NOMO-1 (cell line): ENCODE data around the gene ATP6AP1.

ENCODE experiments used
- DNase-seq, 2 experiments: peaks; one replicate each; lab custom pipeline; 2025; ENCODE audit not compliant: unreplicated experiment in 2 of 2; lab: John Stamatoyannopoulos, UW

The ATP6AP1 gene

DNA sequence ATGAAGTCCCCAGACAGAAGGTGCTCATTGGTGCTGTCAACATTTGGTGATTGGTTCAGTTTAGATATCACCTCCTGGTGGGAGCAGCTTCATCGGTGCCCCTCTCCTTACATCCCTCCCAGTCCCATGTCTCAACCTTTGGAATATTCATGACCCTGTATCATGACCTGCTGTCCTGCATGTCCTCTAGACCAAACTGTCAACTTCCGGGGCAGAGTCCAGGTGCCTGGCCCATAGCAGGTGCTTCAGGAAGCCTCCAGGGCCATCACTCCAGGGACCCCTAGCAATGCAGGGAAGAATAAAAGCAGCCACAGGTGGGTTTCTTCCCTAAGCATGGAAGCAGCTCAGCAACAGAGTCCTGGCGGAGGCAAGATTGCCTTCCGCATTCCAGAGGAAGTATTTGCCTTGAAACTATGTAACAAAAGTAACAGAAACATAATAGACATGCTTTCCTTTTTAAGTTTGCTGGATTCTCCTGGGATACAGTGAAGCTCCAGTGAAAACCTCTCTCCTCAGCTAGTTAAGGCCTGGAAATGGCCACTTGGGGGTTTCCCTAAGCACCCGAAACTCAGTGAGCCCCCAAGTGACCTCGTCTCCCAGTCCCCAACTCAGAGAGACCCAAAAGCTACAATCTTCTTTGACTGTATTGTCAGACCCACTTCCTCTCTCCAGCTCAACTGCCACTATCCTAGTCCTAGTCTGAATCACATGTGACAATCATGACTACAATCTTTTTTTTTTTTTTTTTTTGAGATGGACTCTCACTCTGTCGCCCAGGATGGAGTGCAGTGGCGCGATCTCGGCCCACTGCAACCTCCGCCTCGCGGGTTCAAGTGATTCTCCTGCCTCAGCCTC lies 1.3 kb upstream of the ATP6AP1 start:
- peak; percentile 9 to 25 for DNase-seq

DNA sequence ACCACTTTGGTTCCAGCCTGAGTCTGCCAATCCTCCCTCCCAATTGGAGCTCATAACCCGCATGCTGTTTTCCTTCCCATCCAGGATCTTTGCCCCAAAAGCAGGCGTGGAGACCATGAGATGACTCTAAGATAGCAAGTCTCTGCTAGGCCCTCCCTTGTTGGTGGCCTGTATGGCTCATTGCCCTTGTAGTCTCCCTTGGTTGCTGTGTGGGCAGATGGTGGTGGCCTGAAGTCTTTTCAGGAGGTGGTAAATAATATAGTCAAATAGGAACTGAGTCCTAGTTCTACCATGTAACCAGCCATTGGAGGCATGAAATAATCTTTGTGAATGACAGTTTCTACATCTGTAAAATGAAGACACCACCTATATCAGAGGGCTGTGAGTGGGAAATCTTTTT lies 1.2 kb downstream of the ATP6AP1 start:
- no peak for DNase-seq

DNA sequence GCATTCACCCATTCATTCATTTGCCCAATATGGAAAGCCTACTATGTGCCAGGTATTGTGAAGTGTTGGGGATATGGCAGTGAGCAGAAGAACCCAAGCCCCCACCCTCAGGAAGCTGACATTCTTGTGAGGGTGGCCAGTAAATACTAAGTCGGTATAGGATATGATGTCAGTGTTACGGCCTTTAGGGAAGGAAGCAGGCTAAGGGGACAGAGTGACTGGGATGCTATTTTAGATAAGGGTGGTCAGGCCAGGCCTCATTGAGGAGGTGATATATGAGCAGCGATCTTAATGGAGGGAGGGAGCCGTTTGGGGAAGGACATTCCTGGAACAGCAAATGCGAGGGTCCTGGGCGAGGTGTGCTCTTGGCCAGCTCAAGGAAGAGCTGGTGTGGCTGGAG lies 2.0 kb downstream of the ATP6AP1 start:
- DNase-seq = no peak

DNA sequence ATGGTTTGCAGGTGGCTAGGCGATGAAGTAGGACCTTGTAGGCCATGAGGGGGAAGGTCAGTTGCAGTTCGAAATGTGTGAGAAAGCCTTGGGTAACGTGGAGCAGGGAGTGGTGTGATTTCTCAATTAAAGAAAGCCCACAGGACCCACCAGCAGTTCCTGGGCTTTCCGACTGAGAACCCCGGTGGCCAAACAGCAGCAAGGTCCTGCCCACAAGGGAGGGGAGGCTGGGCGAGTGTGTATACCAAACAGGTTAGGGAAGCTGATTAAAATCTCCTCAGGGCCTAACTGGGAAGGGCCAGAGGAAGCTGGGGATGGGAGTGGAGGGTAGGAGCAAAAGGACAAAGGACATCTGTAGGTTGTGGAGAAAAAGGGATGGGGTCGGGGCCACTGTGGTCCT lies 2.4 kb downstream of the ATP6AP1 start:
- peak in 1 of 2 experiments; percentile 9 for DNase-seq

DNA sequence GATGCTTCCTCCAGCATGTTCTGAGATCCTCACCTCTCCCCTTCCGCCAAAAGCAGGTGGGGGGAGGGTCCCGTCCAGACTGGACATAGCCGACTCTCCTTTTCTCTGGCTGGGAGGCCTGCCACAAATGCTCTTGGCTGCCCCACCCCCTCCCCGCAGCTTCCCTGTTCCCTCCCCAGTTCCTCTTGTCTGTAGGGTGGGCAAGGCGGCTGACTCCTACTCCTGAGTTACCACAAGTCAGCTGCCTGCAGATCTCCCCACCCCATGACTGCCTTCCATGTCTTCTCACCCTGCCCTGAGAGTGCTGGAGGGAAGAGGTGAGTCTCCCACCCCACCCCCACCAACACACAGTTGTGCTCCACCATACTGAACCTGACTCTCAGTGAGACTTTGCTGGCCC lies 2.9 kb downstream of the ATP6AP1 start:
- DNase-seq = peak in 1 of 2 experiments; percentile 6

DNA sequence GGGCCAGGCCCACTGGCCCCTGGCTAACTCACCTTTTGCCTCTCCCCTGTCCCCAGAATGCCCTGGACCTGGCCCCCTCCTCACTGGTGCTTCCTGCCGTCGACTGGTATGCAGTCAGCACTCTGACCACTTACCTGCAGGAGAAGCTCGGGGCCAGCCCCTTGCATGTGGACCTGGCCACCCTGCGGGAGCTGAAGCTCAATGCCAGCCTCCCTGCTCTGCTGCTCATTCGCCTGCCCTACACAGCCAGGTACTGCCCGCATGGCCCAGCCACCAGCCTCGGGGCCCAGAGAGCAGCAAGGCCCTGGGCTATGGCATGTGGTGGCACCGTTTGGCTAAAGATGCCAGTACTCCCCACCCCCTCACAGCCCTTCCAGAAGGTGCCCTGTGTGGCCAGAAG lies 3.7 kb downstream of the ATP6AP1 start:
- DNase-seq = no peak

DNA sequence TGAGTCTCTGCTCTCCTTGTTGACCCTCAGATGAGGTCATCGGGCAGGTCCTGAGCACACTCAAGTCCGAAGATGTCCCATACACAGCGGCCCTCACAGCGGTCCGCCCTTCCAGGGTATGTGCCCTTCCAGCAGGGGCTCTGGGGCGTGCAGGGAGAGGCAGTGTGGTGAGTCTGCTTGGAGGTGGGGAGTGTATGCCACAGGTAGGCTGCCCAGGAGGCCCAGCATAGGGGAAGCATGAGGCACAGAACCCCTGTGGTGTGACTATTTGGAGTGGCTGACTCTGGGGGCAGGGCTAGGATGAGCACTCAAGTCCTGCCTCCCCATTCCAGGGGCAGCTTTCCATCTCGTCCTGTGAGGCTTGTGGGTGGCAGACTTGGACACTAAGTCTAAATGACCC lies 5.1 kb downstream of the ATP6AP1 start:
- DNase-seq = no peak

DNA sequence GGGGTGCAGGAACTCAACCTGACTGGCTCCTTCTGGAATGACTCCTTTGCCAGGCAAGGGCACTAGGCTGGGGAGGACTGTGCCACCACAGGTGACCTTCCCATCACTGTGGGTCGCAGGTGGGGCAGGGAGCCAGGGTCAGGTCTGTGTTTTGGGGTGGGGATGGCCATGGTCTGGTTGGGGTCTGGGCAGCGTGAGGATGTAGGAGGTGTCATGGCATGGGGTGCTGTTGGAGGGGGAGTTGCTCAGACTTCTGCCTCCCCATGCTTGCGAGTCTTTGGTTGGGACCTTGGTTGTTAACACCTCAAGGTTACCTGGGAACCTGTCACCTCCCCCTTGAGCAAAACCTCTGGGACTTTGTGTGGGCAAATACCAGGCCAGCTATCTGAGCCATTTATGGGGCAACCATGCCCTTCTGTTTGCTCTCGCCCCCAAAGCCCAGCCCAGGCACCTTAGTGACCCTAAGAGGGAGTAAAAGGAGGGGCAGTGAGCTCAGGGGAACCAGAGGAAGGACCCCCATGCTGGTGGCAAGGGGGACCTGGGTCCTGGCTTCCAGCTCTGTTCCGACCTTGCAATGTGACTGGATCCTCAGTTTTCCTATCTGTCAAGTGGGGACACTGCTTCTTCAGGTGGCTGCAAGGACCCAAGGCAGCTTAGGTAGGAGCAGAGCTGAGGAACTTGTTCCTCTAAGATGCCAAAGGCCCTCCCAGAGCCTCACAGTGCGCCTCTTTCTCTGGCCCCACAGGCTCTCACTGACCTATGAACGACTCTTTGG lies 6.1 kb downstream of the ATP6AP1 start:
- no peak for DNase-seq

DNA sequence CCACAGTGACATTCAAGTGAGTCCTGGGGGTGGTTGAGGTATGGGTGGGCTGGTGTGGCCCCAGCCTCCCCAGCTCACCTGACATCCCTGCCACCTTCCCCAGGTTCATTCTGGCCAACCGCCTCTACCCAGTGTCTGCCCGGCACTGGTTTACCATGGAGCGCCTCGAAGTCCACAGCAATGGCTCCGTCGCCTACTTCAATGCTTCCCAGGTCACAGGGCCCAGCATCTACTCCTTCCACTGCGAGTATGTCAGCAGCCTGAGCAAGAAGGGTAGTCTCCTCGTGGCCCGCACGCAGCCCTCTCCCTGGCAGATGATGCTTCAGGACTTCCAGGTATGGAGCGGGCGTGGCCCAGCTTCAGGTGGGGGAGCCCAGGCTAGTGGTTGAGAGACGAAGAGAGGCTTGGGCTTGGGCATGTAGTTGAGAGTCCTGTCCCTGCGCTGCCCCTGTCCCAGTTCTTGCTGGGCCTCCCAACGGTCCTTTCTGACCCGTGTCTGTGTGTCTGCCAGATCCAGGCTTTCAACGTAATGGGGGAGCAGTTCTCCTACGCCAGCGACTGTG lies 6.8 kb downstream of the ATP6AP1 start:
- DNase-seq = no peak

DNA sequence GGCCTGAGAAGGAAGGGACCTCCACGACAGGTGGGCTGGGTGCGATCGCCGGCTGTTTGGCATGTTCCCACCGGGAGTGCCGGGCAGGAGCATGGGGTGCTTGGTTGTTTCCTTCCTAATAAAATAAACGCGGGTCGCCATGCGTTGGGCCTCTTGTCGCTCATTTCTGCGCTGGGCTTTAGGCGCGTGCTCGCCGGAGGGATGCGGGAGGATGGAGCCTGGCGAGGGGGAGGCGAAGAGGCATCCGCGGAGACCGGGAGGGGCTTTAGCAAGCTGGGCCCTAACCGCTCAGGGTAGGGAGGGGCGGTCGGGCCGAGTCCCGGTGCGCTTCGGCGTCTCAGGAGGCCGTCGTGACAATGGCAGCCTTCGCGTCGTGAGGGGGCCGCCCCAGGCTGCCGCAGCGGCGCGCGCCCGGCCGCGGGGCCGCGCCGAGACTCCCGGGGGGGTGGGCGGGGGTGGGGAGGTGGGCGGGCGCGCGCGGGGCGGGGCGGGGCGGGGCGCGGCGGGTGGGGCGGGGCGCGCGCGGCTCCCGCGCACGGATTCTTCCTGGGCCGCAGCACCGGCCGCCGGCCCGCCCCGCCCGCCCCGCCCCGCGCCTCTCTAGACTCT lies 8.0 kb downstream of the ATP6AP1 start:
- DNase-seq = no peak

DNA sequence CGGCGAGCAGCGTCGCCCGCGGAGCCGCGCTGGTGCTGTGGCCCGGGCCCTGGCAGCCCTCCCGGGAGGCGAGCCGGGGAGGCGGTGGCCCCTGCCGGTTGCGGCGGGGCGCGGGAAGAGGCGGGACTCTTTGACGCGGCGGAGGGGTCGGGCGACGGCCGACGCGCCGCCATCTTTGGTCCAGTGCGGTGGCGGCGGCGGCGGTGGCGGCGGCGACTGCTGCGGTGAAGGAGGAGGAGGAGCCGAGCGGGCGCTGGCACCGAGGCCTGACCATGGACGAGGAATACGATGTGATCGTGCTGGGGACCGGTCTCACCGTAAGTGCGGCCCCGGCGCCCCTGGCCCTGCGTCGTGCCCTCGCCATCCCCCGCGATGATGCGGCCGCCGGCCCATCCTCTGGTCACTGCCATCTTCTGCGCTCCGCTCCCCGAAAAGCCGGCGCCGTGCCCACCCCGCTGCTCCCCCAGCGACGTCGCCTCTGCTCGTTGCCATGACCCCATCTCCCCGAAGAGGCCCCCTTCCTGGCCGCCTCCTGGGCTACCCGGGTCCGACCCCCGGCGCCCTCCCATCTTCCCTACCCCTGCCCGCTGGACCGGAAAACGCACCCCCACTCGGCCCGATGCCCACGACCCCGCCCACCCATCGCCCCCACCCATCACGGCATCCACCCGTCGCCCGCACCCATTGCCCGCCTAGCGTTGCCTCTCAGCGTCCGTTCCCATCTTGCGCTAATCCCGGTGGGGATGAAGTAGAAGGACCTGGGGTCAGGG lies 8.7 kb downstream of the ATP6AP1 start, which contains the start of gene GDI1:
GDI1 (plus strand) TSS at position 172 of the 770 bp plus-strand sequence; CDS start at position 273, 101 bp downstream.
- no peak for DNase-seq

DNA sequence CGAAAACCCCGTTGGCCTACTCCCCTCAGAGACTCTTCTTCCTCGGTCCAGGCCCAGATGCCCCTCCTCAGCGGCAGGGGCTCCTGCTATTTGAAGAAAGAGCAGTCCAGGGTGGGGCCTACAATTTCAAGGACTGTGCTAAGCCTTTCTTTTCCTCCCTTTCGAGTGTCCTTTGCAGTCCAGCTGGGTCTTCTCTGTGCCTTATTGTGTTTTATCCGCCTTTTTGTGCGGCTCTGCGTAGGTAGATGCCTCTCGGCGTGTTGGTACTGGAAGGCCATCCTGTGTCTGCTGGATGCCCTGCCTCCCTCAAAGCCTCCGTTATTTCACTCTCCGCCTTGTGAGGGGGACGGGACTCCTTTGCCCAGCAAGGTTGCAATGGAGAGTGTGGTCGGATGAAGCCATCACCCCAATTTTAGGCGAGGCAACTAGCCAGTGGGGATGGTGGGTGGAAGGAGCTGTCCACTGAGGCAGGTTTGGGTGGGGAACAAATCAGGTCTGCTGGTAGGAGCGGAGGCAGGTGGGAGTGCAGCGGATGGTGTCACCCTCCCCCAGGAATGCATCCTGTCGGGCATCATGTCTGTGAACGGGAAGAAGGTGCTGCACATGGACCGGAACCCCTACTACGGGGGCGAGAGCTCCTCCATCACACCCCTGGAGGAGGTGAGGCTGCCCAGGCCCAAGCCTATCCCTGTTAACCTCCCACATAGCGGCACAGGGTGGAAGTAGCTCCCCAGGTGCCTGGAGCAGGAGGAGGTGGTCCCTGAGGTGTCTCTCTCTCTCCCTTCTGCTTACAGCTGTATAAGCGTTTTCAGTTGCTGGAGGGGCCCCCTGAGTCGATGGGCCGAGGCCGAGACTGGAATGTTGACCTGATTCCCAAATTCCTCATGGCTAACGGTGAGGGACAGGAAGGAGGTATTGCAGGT lies 9.8 kb downstream of the ATP6AP1 start:
- no peak for DNase-seq

DNA sequence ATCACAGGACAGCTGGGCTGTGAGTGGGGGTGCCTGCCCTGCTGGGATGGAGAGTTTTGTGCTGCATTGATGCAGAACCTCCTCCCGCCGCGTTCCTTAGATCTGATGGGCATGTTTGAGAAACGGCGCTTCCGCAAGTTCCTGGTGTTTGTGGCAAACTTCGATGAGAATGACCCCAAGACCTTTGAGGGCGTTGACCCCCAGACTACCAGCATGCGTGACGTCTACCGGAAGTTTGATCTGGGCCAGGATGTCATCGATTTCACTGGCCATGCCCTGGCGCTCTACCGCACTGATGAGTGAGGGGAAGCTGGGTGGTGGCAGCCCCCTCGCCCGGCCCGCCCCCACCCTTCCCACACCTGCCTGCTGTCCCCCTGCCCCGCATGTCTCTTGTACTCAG lies 11.4 kb downstream of the ATP6AP1 start:
- DNase-seq = no peak

DNA sequence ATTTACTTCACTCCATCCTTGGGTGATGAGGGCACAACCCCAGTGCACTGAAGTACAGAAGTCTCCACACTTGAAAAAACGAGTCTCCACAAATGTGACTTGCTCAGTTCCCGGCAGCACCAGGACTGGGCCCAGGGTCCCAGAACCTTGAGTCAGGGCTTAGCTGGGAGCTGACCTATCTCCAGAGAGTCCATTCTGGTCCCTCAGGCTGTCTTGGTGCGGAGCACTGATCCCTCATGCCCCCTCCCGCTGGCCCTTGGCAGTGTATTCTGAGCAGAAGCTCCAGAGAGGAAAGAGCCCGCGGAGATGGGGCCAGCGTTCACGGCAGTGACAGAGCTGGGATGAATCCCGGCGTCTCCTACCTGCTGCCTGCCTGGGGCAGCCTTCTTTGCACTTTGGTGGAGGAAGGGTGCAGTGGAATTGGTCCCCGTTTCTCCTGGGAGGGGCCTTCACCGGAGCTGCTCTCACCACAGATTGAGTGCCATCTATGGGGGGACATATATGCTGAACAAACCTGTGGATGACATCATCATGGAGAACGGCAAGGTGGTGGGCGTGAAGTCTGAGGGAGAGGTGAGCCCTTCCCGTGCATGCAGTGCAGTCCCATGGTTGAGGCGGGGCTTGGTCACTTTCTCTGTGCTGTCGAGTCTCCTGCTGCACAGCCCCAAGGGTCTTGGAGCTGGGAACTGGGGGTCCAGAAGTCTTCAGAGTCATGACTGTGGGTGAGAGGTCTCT lies 12.3 kb downstream of the ATP6AP1 start:
- DNase-seq = no peak

DNA sequence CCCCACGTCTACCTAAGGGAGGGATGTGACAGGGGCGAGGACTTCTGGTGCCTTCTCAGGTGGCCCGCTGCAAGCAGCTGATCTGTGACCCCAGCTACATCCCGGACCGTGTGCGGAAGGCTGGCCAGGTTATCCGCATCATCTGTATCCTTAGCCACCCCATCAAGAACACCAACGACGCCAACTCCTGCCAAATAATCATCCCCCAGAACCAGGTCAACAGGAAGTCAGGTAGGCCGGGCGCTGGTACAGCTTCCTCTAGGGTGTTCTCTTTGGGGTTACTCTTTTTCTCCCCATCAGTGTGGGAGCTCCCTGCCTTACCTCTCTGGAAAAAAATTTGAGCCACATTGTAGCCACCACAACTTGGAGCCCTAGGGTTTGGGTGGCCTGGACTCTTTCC lies 13.1 kb downstream of the ATP6AP1 start:
- no peak for DNase-seq

DNA sequence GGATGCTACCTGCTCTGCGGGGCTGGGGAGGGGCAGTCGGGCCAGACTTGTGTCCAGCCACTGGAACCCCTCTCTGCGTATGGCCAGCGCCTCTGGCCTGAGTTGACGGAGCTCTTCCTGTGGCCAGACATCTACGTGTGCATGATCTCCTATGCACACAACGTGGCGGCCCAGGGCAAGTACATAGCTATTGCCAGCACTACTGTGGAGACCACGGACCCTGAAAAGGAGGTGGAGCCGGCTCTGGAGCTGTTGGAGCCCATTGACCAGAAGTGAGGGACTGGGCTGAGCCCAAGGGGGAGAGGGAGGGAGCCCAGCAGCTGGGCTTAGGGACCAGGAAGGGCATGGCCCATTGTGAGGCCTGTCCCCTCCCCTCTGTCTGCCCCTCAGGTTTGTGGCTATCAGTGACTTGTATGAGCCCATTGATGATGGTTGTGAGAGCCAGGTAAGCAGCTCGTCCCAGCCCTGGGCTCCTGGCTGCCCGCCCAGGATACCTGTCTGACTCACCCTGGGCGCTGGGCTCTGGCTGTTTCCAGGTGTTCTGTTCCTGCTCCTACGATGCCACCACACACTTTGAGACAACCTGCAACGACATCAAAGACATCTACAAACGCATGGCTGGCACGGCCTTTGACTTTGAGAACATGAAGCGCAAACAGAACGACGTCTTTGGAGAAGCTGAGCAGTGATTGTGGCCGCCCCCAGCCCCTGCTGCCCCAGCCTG lies 13.7 kb downstream of the ATP6AP1 start:
- no peak for DNase-seq

DNA sequence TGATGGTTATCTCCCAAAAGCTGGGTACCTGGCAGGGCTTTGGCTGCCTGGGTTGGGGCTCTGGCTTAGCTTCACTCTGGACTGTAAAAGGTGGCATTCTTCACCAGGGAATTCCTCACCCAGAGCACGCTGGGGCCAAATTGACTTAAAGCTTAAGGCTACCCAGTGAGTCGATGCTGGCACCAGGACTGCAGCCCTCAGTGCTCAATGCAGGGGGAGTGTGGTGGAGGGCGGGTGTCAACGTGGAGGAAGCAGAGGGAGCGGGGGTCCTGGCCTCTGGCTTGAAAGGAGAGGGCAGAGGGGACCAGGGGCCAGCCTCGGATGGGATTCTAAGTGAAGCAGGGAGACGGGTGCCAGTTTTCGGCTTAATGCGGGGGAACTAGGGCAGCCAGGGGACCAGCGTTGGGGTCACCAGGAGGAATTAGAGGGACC lies 15.0 kb downstream of the ATP6AP1 start:
- no peak for DNase-seq
